Suprapubic skin (tissue), 4 donors: ENCODE measurements around the gene FUZ. TPM values are rescaled to one million over a fixed set of nuclear protein-coding genes. Genes with fewer than 3 reads are reported as not detected.

Experiments
- DNase-seq, 2 donors: peaks; one replicate each; pipeline ENCODE4 v3.0.0-alpha.2; 2019; ENCODE audit warnings: low spot score in 2 of 2
- H3K27ac ChIP-seq: fragments of 200-600 bp; sonication (generic); one replicate; pipeline ENCODE4 v1.5.1; 2019
- H3K27me3 ChIP-seq: fragments of 200-600 bp; sonication (generic); one replicate; pipeline ENCODE4 v1.5.1; 2019
- H3K36me3 ChIP-seq: fragments of 200-600 bp; sonication (generic); one replicate; pipeline ENCODE4 v1.5.1; 2019
- H3K4me1 ChIP-seq: fragments of 200-600 bp; sonication (generic); one replicate; pipeline ENCODE4 v1.5.1; 2019
- H3K4me3 ChIP-seq: fragments of 200-600 bp; sonication (generic); one replicate; pipeline ENCODE4 v1.5.1; 2019; ENCODE audit warnings: mild to moderate bottlenecking
- H3K9me3 ChIP-seq: fragments of 200-600 bp; sonication (generic); one replicate; pipeline ENCODE4 v1.5.1; 2019
- EP300 ChIP-seq: sonication (generic); formaldehyde crosslinking; IDR thresholded peaks from one replicate; pipeline ENCODE4 v1.6.1; 2017; ENCODE audit warnings: antibody characterized with exemption
- POLR2A ChIP-seq, 2 donors: fragments of 450-650 bp; IDR thresholded peaks; one replicate each; pipeline ENCODE4 v1.6.1; 2017; ENCODE audit warnings: antibody characterized with exemption in 2 of 2, mild to moderate bottlenecking in 2 of 2, moderate library complexity in 2 of 2
- POLR2AphosphoS5 ChIP-seq, 3 donors: sonication (generic); formaldehyde crosslinking; IDR thresholded peaks; one replicate each; pipeline ENCODE4 v1.6.1; 2017; ENCODE audit warnings: antibody characterized with exemption in 3 of 3
- WGBS: methylation state at CpG from one replicate; pipeline ENCODE4 v1.1.5; 2018; 5-methylcytosine and 5-hydroxymethylcytosine counted together
- total RNA-seq, 4 donors: library from RNA; depleted of rRNA; stranded (reverse); fragments of >200 nt; gene quantifications; one replicate each; pipeline ENCODE4 v1.1.0, GENCODE V29; 2016
- TF ChIP-seq, protein P1 (sequence below), 2 donors: fragments of 200-600 bp in 1 of 2; fragments of 450-650 bp in 1 of 2; sonication (generic) in 1 of 2; IDR thresholded peaks; one replicate each; pipeline ENCODE4 v1.5.1; 2016 to 2019; ENCODE audit warnings: antibody characterized with exemption in 2 of 2, mild to moderate bottlenecking in 1 of 2, moderate library complexity in 1 of 2

FUZ gene
- total RNA-seq, 4 donors from 2014 or later, result 9.4 to 24.2 (median 14.4) TPM

DNA sequence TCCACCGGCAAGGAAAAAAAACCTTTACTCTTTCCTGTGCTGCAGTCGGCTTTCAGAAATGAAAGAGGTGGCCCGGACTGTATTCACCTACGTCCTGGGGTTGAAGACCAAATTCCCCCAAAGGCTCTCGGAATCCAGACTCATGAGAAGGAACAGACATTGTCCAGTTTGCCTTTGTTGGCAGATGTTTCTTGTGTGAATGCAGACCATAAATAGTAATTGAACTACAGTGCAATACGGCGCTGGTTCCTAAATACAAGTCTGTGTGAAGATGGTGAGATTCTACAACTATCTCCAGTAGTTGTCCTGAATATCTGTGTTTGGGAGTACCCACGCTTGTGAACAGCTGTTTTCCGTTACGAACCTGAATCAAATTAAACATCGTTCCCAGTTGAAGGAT lies 26.6 kb upstream of the FUZ start:
- no peaks in the 10 kb centered on the region for H3K4me1 ChIP-seq

DNA sequence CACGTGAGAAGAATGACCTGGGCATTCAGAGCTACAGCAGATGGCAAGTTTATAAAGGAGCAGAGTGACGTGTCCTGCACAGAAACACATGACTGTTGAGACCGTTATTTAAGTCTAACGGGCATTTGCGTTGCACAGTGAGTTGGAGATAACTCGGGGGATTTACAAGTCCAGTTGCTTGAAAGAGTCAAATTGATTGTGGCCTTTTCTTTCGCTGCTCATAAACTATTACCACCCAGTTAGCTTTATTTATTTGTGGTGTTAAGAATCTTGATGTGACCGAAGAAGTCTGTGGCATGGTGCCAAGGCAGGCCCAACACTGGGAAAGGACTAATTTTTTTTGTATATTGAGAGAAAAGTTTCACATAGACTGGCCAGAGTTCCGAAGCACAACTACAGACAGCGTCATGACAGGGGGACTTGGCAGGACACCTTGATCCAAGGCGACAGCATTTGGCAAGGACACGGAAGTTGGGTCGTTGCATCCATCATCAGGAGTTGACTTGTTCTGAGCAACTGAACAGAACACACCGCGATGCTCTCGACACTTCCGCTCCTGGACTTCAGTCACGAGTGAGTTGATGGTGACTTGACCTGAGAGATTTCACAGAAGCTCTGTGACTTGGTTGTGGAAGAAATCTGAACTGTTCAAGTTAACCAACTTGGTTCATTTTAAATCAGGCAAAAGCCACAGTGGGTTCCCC lies 25.9 kb upstream of the FUZ start:
- TF ChIP-seq POLR2A (IDR thresholded peaks at IDR 0.05) (no peak), POLR2AphosphoS5 (IDR thresholded peaks at IDR 0.05) (no peak), EP300 (no peak)
- TF ChIP-seq, protein P1, sequence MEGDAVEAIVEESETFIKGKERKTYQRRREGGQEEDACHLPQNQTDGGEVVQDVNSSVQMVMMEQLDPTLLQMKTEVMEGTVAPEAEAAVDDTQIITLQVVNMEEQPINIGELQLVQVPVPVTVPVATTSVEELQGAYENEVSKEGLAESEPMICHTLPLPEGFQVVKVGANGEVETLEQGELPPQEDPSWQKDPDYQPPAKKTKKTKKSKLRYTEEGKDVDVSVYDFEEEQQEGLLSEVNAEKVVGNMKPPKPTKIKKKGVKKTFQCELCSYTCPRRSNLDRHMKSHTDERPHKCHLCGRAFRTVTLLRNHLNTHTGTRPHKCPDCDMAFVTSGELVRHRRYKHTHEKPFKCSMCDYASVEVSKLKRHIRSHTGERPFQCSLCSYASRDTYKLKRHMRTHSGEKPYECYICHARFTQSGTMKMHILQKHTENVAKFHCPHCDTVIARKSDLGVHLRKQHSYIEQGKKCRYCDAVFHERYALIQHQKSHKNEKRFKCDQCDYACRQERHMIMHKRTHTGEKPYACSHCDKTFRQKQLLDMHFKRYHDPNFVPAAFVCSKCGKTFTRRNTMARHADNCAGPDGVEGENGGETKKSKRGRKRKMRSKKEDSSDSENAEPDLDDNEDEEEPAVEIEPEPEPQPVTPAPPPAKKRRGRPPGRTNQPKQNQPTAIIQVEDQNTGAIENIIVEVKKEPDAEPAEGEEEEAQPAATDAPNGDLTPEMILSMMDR (IDR thresholded peaks at IDR 0.05), result no peak
- no peaks in the 10 kb centered on the region for H3K4me1 ChIP-seq

More for the DNA sequence above, 26.6 kb upstream of the FUZ start:
- TF ChIP-seq POLR2A (IDR thresholded peaks at IDR 0.05) (no peak), EP300 (no peak), POLR2AphosphoS5 (IDR thresholded peaks at IDR 0.05) (no peak)
- TF ChIP-seq, protein P1 (IDR thresholded peaks at IDR 0.05), result no peak
- peaks cover 38% of the 10 kb centered on the region for H3K36me3 ChIP-seq
- 88% methylated on average over 11 of the region's 11 CpGs for WGBS
- DNase-seq, result no peak
- H3K9me3 ChIP-seq, result no peaks in the 10 kb centered on the region
- H3K4me3 ChIP-seq, result no peak overlapping the region
- no peaks in the 10 kb centered on the region for H3K27me3 ChIP-seq
- no peak overlapping the region for H3K27ac ChIP-seq

DNA sequence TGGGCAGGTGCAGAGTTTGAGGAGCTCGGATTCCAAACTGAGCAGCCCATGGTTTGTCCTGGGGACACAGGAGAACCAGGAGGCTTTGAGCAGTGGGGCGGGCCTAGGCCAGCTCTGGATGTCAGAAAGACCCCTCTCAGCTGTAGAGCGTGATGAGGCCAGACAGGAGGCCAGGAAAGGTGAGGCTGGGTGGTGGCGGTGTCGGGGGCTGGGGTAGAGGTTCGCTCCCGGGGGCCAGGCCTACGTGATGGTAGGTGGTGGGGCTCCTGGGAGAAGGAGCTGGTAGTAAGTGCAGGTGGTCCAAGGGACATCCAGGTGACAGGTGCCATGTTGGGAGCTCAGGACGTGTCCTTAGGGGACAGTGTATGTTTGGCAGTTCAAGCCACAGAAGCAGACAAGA lies 24.3 kb upstream of the FUZ start:
- Histone ChIP-seq H3K27me3 (no peaks in the 10 kb centered on the region), H3K27ac (no peak overlapping the region), H3K4me1 (no peaks in the 10 kb centered on the region), H3K4me3 (no peak overlapping the region), H3K9me3 (no peaks in the 10 kb centered on the region), H3K36me3 (peaks cover 61% of the 10 kb centered on the region)
- DNase-seq, result no peak
- WGBS, result 87% methylated on average over 6 of the region's 9 CpGs
- TF ChIP-seq EP300, result no peak
- no peak for TF ChIP-seq POLR2AphosphoS5 (IDR thresholded peaks at IDR 0.05)
- TF ChIP-seq, protein P1 (IDR thresholded peaks at IDR 0.05), result no peak
- no peak for TF ChIP-seq POLR2A (IDR thresholded peaks at IDR 0.05)

More for the DNA sequence above, 25.9 kb upstream of the FUZ start:
- Histone ChIP-seq H3K27me3 (no peaks in the 10 kb centered on the region), H3K27ac (no peak overlapping the region), H3K36me3 (peaks cover 45% of the 10 kb centered on the region), H3K9me3 (no peaks in the 10 kb centered on the region), H3K4me3 (no peak overlapping the region)
- WGBS, result 96% methylated on average over 18 of the region's 18 CpGs
- DNase-seq, result no peak

DNA sequence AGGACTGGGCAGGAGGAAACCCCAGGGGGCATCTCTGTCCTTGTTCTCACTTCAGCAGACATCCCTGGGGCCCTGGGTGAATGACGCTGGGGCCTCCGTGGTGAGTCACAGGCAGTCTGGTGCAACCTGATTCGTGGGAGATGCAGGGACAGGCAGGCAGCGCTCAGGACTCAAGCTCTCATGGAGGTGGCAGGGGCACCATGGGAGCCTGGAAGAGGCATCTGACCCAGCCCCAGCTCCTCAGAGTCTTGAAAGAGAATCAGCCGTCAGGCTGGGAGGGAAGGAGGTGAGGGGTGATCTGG lies 23.9 kb upstream of the FUZ start:
- Histone ChIP-seq H3K9me3 (no peaks in the 10 kb centered on the region), H3K4me3 (no peak overlapping the region), H3K27me3 (no peaks in the 10 kb centered on the region), H3K27ac (no peak overlapping the region), H3K36me3 (peaks cover 66% of the 10 kb centered on the region), H3K4me1 (no peaks in the 10 kb centered on the region)
- DNase-seq, result no peak
- TF ChIP-seq, protein P1 (IDR thresholded peaks at IDR 0.05), result no peak
- TF ChIP-seq POLR2A (IDR thresholded peaks at IDR 0.05) (no peak), EP300 (no peak), POLR2AphosphoS5 (IDR thresholded peaks at IDR 0.05) (no peak)
- WGBS, result 87% methylated on average over 5 of the region's 5 CpGs

DNA sequence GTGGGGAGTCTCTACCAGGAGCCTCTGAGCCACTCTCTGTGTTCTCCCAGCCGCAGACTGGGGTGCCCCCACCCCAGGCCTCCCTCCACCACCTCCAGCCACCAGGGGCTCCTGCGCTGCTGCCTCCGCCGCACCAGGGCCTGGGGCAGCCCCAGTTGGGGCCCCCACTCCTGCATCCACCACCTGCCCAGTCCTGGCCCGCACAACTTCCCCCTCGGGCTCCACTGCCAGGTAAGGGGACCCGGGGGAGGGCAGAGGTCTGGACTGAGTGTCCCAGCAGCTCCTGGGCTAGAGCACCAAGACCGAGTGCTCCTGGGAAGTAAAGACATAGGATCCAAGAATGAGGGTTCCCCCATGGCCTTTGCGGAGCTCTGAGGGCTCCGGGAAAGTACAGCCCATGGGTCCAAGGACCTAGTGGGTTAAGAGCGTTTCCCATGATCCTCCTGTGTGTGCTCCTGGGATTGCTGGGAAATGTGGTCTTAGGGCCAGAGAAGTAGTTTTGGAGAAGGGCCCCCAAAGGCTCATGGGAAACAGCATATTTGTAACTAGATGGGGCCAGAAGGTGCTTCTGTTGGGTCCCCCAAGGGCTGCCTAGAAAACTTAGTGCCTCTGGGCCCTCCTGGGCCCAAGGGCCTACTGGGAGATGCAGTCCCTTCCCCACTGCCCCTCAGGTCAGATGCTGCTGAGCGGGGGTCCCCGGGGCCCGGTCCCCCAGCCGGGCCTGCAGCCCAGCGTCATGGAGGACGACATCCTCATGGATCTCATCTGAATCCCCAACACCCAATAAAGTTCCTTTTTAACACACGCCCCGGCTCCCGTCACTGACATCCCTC lies 23.3 kb upstream of the FUZ start:
- Histone ChIP-seq H3K27me3 (no peaks in the 10 kb centered on the region), H3K4me3 (no peak overlapping the region), H3K27ac (no peak overlapping the region), H3K9me3 (no peaks in the 10 kb centered on the region), H3K4me1 (no peaks in the 10 kb centered on the region), H3K36me3 (peaks cover 71% of the 10 kb centered on the region)
- TF ChIP-seq, protein P1 (IDR thresholded peaks at IDR 0.05), result no peak
- TF ChIP-seq EP300 (no peak), POLR2AphosphoS5 (IDR thresholded peaks at IDR 0.05) (no peak), POLR2A (IDR thresholded peaks at IDR 0.05) (no peak)
- WGBS, result 95% methylated on average over 18 of the region's 20 CpGs
- DNase-seq, result no peak
